Neuronal stem cell (in vitro differentiated cells): ENCODE results near the gene FHIT.

Experiments used
- DNase-seq: peaks from one replicate; pipeline ENCODE4 v3.0.0-alpha.2; 2013; ENCODE audit warnings: low spot score
- H2AFZ ChIP-seq: one replicate; pipeline ENCODE4 v1.6.1; 2013; ENCODE audit warnings: mild to moderate bottlenecking, low read length, inconsistent platforms
- H2AK5ac ChIP-seq: 2 replicates; pipeline ENCODE4 v1.6.1; 2013; ENCODE audit warnings: low read depth, mild to moderate bottlenecking, inconsistent platforms, low read length, moderate library complexity, mixed read lengths
- H2BK120ac ChIP-seq: 2 replicates; pipeline ENCODE4 v1.6.1; 2013; ENCODE audit warnings: low read depth, mild to moderate bottlenecking, inconsistent platforms, low read length, moderate library complexity, mixed read lengths
- H2BK12ac ChIP-seq: one replicate; pipeline ENCODE4 v1.6.1; 2013; ENCODE audit warnings: low read length, inconsistent platforms
- H2BK15ac ChIP-seq: 2 replicates; pipeline ENCODE4 v1.6.1; 2013; ENCODE audit warnings: mild to moderate bottlenecking, low read length, inconsistent platforms, mixed read lengths
- H2BK5ac ChIP-seq: one replicate; pipeline ENCODE4 v1.6.1; 2013; ENCODE audit warnings: inconsistent platforms, mild to moderate bottlenecking, low read length, moderate library complexity
- H3K14ac ChIP-seq: one replicate; pipeline ENCODE4 v1.6.1; 2013; ENCODE audit warnings: low read length, inconsistent platforms
- H3K18ac ChIP-seq: 2 replicates; pipeline ENCODE4 v1.6.1; 2013; ENCODE audit warnings: low read length, inconsistent platforms
- H3K23ac ChIP-seq: 2 replicates; pipeline ENCODE4 v1.6.1; 2013; ENCODE audit warnings: low read depth, mild to moderate bottlenecking, mixed read lengths, low read length, inconsistent platforms; ENCODE audit not compliant: poor library complexity
- H3K27ac ChIP-seq: replicated peaks from 3 replicates; pipeline ENCODE4 v1.5.1; 2013; ENCODE audit warnings: low read length, inconsistent platforms
- H3K27me3 ChIP-seq, 3 experiments: 2 replicates each; pipeline ENCODE4 v1.6.1; 2013; ENCODE audit warnings: low read length in 3 of 3, mild to moderate bottlenecking in 2 of 3, inconsistent platforms in 1 of 3, low read depth in 1 of 3, mixed read lengths in 1 of 3, moderate library complexity in 1 of 3; ENCODE audit not compliant: control insufficient read depth in 3 of 3, insufficient read depth in 3 of 3
- H3K36me3 ChIP-seq, 2 donors: replicated peaks in 1 of 2; 2 replicates each; pipeline ENCODE4 v1.6.1; 2013; ENCODE audit warnings: low read length in 2 of 2; ENCODE audit not compliant: control insufficient read depth in 2 of 2, insufficient read depth in 2 of 2
- H3K4ac ChIP-seq: 2 replicates; pipeline ENCODE4 v1.6.1; 2013; ENCODE audit warnings: inconsistent platforms, mild to moderate bottlenecking, low read length, moderate library complexity
- H3K4me1 ChIP-seq, 2 donors: 1 replicate in 1 of 2; 2 replicates in 1 of 2; pipeline ENCODE4 v1.6.1; 2013; ENCODE audit warnings: low read length in 2 of 2, low read depth in 1 of 2; ENCODE audit not compliant: control insufficient read depth in 2 of 2, insufficient read depth in 1 of 2
- H3K4me2 ChIP-seq: one replicate; pipeline ENCODE4 v1.6.1; 2013; ENCODE audit warnings: mild to moderate bottlenecking, low read length, inconsistent platforms; ENCODE audit not compliant: insufficient read depth, poor library complexity, severe bottlenecking
- H3K4me3 ChIP-seq, 2 donors: 2 replicates each; pipeline ENCODE4 v1.5.1; 2013; ENCODE audit warnings: low read length in 2 of 2, mild to moderate bottlenecking in 2 of 2, inconsistent platforms in 1 of 2, moderate library complexity in 1 of 2
- H3K79me1 ChIP-seq: one replicate; pipeline ENCODE4 v1.6.1; 2013; ENCODE audit warnings: low read depth, mild to moderate bottlenecking, inconsistent platforms, low read length, moderate library complexity
- H3K9ac ChIP-seq: one replicate; pipeline ENCODE4 v1.6.1; 2013; ENCODE audit warnings: mild to moderate bottlenecking, low read depth, low read length, inconsistent platforms; ENCODE audit not compliant: poor library complexity
- H3K9me3 ChIP-seq, 2 donors: replicated peaks in 1 of 2; 2 replicates each; pipeline versions ENCODE3 to v1.6.1; 2013; ENCODE audit warnings: low read length in 2 of 2, mild to moderate bottlenecking in 2 of 2, inconsistent platforms in 1 of 2, low read depth in 1 of 2, mixed read lengths in 1 of 2, moderate library complexity in 1 of 2; ENCODE audit not compliant: control insufficient read depth in 2 of 2, insufficient read depth in 1 of 2
- H4K8ac ChIP-seq: one replicate; pipeline ENCODE4 v1.6.1; 2013; ENCODE audit warnings: low read depth, mild to moderate bottlenecking, inconsistent platforms, low read length, moderate library complexity
- H4K91ac ChIP-seq: one replicate; pipeline ENCODE4 v1.6.1; 2013; ENCODE audit warnings: low read length, low read depth, mild to moderate bottlenecking, inconsistent platforms; ENCODE audit not compliant: poor library complexity
- WGBS, 2 donors: extraction: QIAGEN DNeasy Blood & Tissue Kit; methylation state at CpG; one replicate each; pipeline ENCODE4 v1.1.7; 2013; ENCODE audit warnings: missing lambda C conversion rate in 2 of 2, mixed read lengths in 1 of 2; ENCODE audit not compliant: insufficient read length in 2 of 2, insufficient replicate concordance in 1 of 2; ENCODE audit errors: extremely low coverage in 2 of 2; 5-methylcytosine and 5-hydroxymethylcytosine counted together

The FHIT gene

GRCh38 chr3:61248496-61248895 is 2.8 kb downstream of the FHIT start:
- Histone ChIP-seq H3K9me3 (no peaks in the 10 kb centered on the region), H3K79me1 (no peaks in the 10 kb centered on the region), H3K36me3 (no peaks in the 10 kb centered on the region), H2AK5ac (no peak overlapping the region), H3K9ac (no peak overlapping the region), H3K27ac (no peak overlapping the region), H3K27me3 (no peaks in the 10 kb centered on the region), H4K8ac (no peak overlapping the region), H3K4me2 (no peak overlapping the region), H2AFZ (no peak overlapping the region), H3K18ac (no peak overlapping the region), H2BK5ac (no peak overlapping the region), H3K14ac (no peak overlapping the region), H3K23ac (no peak overlapping the region), H3K4me1 (peaks cover 0 to 12% of the 10 kb centered on the region in 2 donors), H2BK12ac (no peak overlapping the region), H2BK120ac (no peak overlapping the region), H3K4me3 (no peak overlapping the region), H3K4ac (no peak overlapping the region), H2BK15ac (no peak overlapping the region), H4K91ac (no peak overlapping the region)
- no CpG with 5 or more reads among the region's 2 CpGs for WGBS, 2 donors
- DNase-seq = no peak

GRCh38 chr3:61247191-61247590 is 4.1 kb downstream of the FHIT start:
- H2BK5ac ChIP-seq = no peak overlapping the region
- no peak overlapping the region for H4K91ac ChIP-seq
- H3K27me3 ChIP-seq = no peaks in the 10 kb centered on the region
- H3K9ac ChIP-seq = no peak overlapping the region
- no peak overlapping the region for H3K4me2 ChIP-seq
- peaks cover 0 to 14% of the 10 kb centered on the region in 2 donors for H3K4me1 ChIP-seq
- H3K27ac ChIP-seq = no peak overlapping the region
- no peak overlapping the region for H3K14ac ChIP-seq
- no peaks in the 10 kb centered on the region for H3K79me1 ChIP-seq
- DNase-seq = no peak
- H3K36me3 ChIP-seq = no peaks in the 10 kb centered on the region
- no peak overlapping the region for H3K4me3 ChIP-seq
- no peak overlapping the region for H2AK5ac ChIP-seq
- no CpG with 5 or more reads among the region's 4 CpGs for WGBS, 2 donors
- H3K9me3 ChIP-seq = no peaks in the 10 kb centered on the region
- no peak overlapping the region for H2AFZ ChIP-seq
- H2BK12ac ChIP-seq = no peak overlapping the region
- H2BK120ac ChIP-seq = no peak overlapping the region
- H4K8ac ChIP-seq = no peak overlapping the region
- H3K4ac ChIP-seq = no peak overlapping the region
- no peak overlapping the region for H3K23ac ChIP-seq
- H2BK15ac ChIP-seq = no peak overlapping the region
- no peak overlapping the region for H3K18ac ChIP-seq

- Histone ChIP-seq H3K79me1 (no peaks in the 10 kb centered on the region), H2BK12ac (no peak overlapping the region), H3K27ac (no peak overlapping the region), H3K23ac (no peak overlapping the region), H2AK5ac (no peak overlapping the region), H3K27me3 (no peaks in the 10 kb centered on the region), H4K91ac (no peak overlapping the region), H3K18ac (no peak overlapping the region), H2BK5ac (no peak overlapping the region), H3K4me1 (peaks cover 0 to 2% of the 10 kb centered on the region in 2 donors), H4K8ac (no peak overlapping the region), H3K4me3 (no peak overlapping the region), H3K9me3 (no peaks in the 10 kb centered on the region), H2BK120ac (no peak overlapping the region), H3K9ac (no peak overlapping the region), H2BK15ac (no peak overlapping the region), H3K36me3 (no peaks in the 10 kb centered on the region), H2AFZ (no peak overlapping the region), H3K14ac (no peak overlapping the region), H3K4me2 (no peak overlapping the region), H3K4ac (no peak overlapping the region)
- no peak for DNase-seq
These were observed 11.4 kb downstream of the FHIT start for GRCh38 chr3:61239871-61240270.

- H2BK5ac ChIP-seq = no peak overlapping the region
- no peak overlapping the region for H3K4ac ChIP-seq
- no peak overlapping the region for H3K14ac ChIP-seq
- peaks cover 0 to 2% of the 10 kb centered on the region in 2 donors for H3K4me1 ChIP-seq
- H3K23ac ChIP-seq = no peak overlapping the region
- H2BK12ac ChIP-seq = no peak overlapping the region
- no peak for DNase-seq
- H4K8ac ChIP-seq = no peak overlapping the region
- no peaks in the 10 kb centered on the region for H3K36me3 ChIP-seq
- H3K27me3 ChIP-seq = no peaks in the 10 kb centered on the region
- no peak overlapping the region for H3K4me2 ChIP-seq
- no peaks in the 10 kb centered on the region for H3K79me1 ChIP-seq
- no peak overlapping the region for H3K4me3 ChIP-seq
- no peak overlapping the region for H2AFZ ChIP-seq
- no peak overlapping the region for H2BK120ac ChIP-seq
- no peak overlapping the region for H3K9ac ChIP-seq
- WGBS, 2 donors = no CpG with 5 or more reads among the region's 1 CpG
- no peak overlapping the region for H4K91ac ChIP-seq
- H3K18ac ChIP-seq = no peak overlapping the region
- H3K27ac ChIP-seq = no peak overlapping the region
- H2BK15ac ChIP-seq = no peak overlapping the region
- no peak overlapping the region for H2AK5ac ChIP-seq
- H3K9me3 ChIP-seq = no peaks in the 10 kb centered on the region
These were observed 13.4 kb downstream of the FHIT start for GRCh38 chr3:61237858-61238257.
